CD14-positive monocyte (primary cell): ENCODE measurements around the gene LAMA3. TPM values are rescaled to one million over a fixed set of nuclear protein-coding genes. Genes with fewer than 3 reads are reported as not detected.

Experiments used
- DNase-seq, 3 donors: peaks; one replicate each; pipeline ENCODE4 v3.0.0-alpha.2; 2011 to 2022
- H2AFZ ChIP-seq: 2 replicates; pipeline ENCODE4 v1.6.0; 2012; ENCODE audit warnings: mild to moderate bottlenecking, low read depth, low read length, inconsistent platforms; ENCODE audit not compliant: insufficient read depth, poor library complexity, severe bottlenecking
- H3K27ac ChIP-seq, 2 donors: 1 replicate in 1 of 2; 2 replicates in 1 of 2; pipeline ENCODE4 v1.5.1; 2012 to 2013; ENCODE audit warnings: low read length in 2 of 2, control low read depth in 1 of 2, inconsistent platforms in 1 of 2, low read depth in 1 of 2, mild to moderate bottlenecking in 1 of 2
- H3K27me3 ChIP-seq, 2 donors: one replicate each; pipeline versions ENCODE4 v1.6.0 to v1.6.1; 2011 to 2013; ENCODE audit warnings: low read length in 2 of 2; ENCODE audit not compliant: control insufficient read depth in 2 of 2, insufficient read depth in 2 of 2
- H3K36me3 ChIP-seq, 2 donors: replicated peaks in 1 of 2; 1 replicate in 1 of 2; 2 replicates in 1 of 2; pipeline versions ENCODE4 v1.5.1 to v1.6.1; 2012 to 2013; ENCODE audit warnings: low read length in 2 of 2, control low read depth in 1 of 2, inconsistent platforms in 1 of 2, mild to moderate bottlenecking in 1 of 2; ENCODE audit not compliant: insufficient read depth in 2 of 2, control insufficient read depth in 1 of 2
- H3K4me1 ChIP-seq, 2 donors: 1 replicate in 1 of 2; 2 replicates in 1 of 2; pipeline versions ENCODE4 v1.5.1 to v1.6.1; 2012 to 2013; ENCODE audit warnings: low read length in 2 of 2, control low read depth in 1 of 2, inconsistent platforms in 1 of 2, mild to moderate bottlenecking in 1 of 2, moderate library complexity in 1 of 2; ENCODE audit not compliant: insufficient read depth in 2 of 2, control insufficient read depth in 1 of 2
- H3K4me2 ChIP-seq: replicated peaks from 2 replicates; pipeline ENCODE3; 2012; ENCODE audit warnings: low read length, moderate library complexity, mild to moderate bottlenecking; ENCODE audit not compliant: poor library complexity, severe bottlenecking; ENCODE audit errors: extremely low read depth
- H3K4me3 ChIP-seq, 3 experiments: fragments of 200-600 bp in 1 of 3; sonication (generic) in 1 of 3; replicated peaks in 1 of 3; 1 replicate in 2 of 3; 2 replicates in 1 of 3; pipeline ENCODE4 v1.5.1; 2011 to 2013; ENCODE audit warnings: low read length in 3 of 3, mild to moderate bottlenecking in 3 of 3, control low read depth in 2 of 3, low read depth in 2 of 3, inconsistent platforms in 1 of 3, moderate library complexity in 1 of 3
- H3K79me2 ChIP-seq: 2 replicates; pipeline ENCODE4 v1.6.0; 2012; ENCODE audit warnings: mild to moderate bottlenecking, control low read depth, inconsistent platforms, low read length, moderate library complexity; ENCODE audit not compliant: insufficient read depth
- H3K9ac ChIP-seq: 2 replicates; pipeline ENCODE4 v1.6.0; 2017; ENCODE audit warnings: low read length, mild to moderate bottlenecking; ENCODE audit not compliant: insufficient read depth, poor library complexity, severe bottlenecking
- H3K9me3 ChIP-seq, 2 donors: replicated peaks in 1 of 2; 1 replicate in 1 of 2; 2 replicates in 1 of 2; pipeline versions ENCODE4 v1.5.1 to v1.6.1; 2012 to 2013; ENCODE audit warnings: low read length in 2 of 2, control low read depth in 1 of 2; ENCODE audit not compliant: control insufficient read depth in 1 of 2, insufficient read depth in 1 of 2
- H4K20me1 ChIP-seq: 2 replicates; pipeline ENCODE4 v1.6.0; 2012; ENCODE audit warnings: mild to moderate bottlenecking, low read length, control low read depth, moderate library complexity; ENCODE audit not compliant: insufficient read depth
- H3K27ac Mint-ChIP-seq, 7 donors: one replicate each; pipeline ENCODE4 v1.8.0; 2020; ENCODE audit warnings: mild to moderate bottlenecking in 7 of 7, mixed read lengths in 7 of 7, moderate library complexity in 6 of 7, inconsistent platforms in 2 of 7
- H3K27me3 Mint-ChIP-seq, 3 donors: one replicate each; pipeline ENCODE4 v1.8.0; 2021 to 2022; ENCODE audit warnings: low read depth in 3 of 3, mild to moderate bottlenecking in 3 of 3, mixed read lengths in 3 of 3, moderate library complexity in 3 of 3, inconsistent platforms in 1 of 3
- H3K36me3 Mint-ChIP-seq, 2 donors: one replicate each; pipeline ENCODE4 v1.8.0; 2020; ENCODE audit warnings: mixed read lengths in 2 of 2, inconsistent platforms in 1 of 2, mild to moderate bottlenecking in 1 of 2
- H3K4me1 Mint-ChIP-seq: one replicate; pipeline ENCODE4 v1.8.0; 2020; ENCODE audit warnings: mild to moderate bottlenecking, mixed read lengths
- H3K4me3 Mint-ChIP-seq, 2 donors: one replicate each; pipeline ENCODE4 v1.8.0; 2020; ENCODE audit warnings: mild to moderate bottlenecking in 2 of 2, mixed read lengths in 2 of 2, moderate library complexity in 1 of 2
- H3K9me3 Mint-ChIP-seq, 7 donors: one replicate each; pipeline ENCODE4 v1.8.0; 2020 to 2022; ENCODE audit warnings: mixed read lengths in 7 of 7, mild to moderate bottlenecking in 6 of 7, moderate library complexity in 6 of 7, inconsistent platforms in 2 of 7
- CTCF ChIP-seq: fragments of 200-600 bp; IDR thresholded peaks from one replicate; pipeline ENCODE4 v1.8.0; 2022; ENCODE audit warnings: antibody characterized with exemption, mild to moderate bottlenecking
- WGBS: methylation state at CpG from one replicate; pipeline ENCODE4 v1.1.5; 2013; ENCODE audit warnings: missing lambda C conversion rate; ENCODE audit not compliant: insufficient coverage; 5-methylcytosine and 5-hydroxymethylcytosine counted together
- intact Hi-C, 2 donors: fragments of 100-400 bp; cut with micrococcal nuclease; formaldehyde crosslinking; loops; one replicate each; pipeline versions ENCODE4 v1.15.0 to v1.15.1; 2023
- polyA plus RNA-seq, 3 donors: library from polyadenylated mRNA; depleted of rRNA in 1 of 3; unstranded in 2 of 3; stranded (reverse) in 1 of 3; fragments of 300-500 nt in 2 of 3; fragments of >200 nt in 1 of 3; fragmentation: Illumina TruSeq in 2 of 3; gene quantifications; 1 replicate in 2 of 3; 2 replicates in 1 of 3; pipeline ENCODE4 v1.2.3, GENCODE V29; 2012 to 2021

The LAMA3 gene
- polyA plus RNA-seq, 3 donors: not detected

DNA sequence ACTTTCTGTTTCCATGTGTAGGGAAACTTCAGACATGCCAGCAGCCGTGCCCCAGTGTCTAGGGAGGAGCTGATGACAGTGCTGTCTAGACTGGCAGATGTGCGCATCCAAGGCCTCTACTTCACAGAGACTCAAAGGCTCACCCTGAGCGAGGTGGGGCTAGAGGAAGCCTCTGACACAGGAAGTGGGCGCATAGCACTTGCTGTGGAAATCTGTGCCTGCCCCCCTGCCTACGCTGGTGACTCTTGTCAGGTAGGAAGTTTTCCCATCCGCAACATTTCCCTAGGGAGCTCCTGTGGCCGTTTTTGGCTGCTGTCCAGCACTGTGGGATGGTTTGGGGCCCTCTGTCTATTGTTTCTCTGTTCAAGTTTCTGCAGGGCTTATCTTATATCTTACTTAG lies 182.2 kb downstream of the LAMA3 start:
- Histone ChIP-seq H3K27ac (no peak overlapping the region), H3K9ac (no peak overlapping the region), H3K36me3 (no peaks in the 10 kb centered on the region), H4K20me1 (no peaks in the 10 kb centered on the region), H3K4me2 (no peak overlapping the region), H3K4me3 (no peak overlapping the region), H3K4me1 (peaks cover 0 to 10% of the 10 kb centered on the region in 2 donors), H3K27me3 (no peaks in the 10 kb centered on the region), H2AFZ (no peak overlapping the region), H3K9me3 (no peaks in the 10 kb centered on the region), H3K79me2 (no peaks in the 10 kb centered on the region)
- Mint-ChIP-seq H3K4me3 (peak overlapping the region in 1 of 2 donors; percentile 35), H3K36me3 (no peaks in the 10 kb centered on the region), H3K27me3 (peaks cover 0 to 4% (median 2%) of the 10 kb centered on the region in 3 donors), H3K9me3 (peaks cover 0 to 1% (median 0%) of the 10 kb centered on the region in 7 donors), H3K4me1 (peaks cover 11% of the 10 kb centered on the region), H3K27ac (no peak overlapping the region)
- no peak for TF ChIP-seq CTCF
- no peak for DNase-seq
- 36% methylated on average over 6 of the region's 7 CpGs for WGBS
- intact Hi-C loops: no loop called here

- Mint-ChIP-seq H3K4me1 (peaks cover 14% of the 10 kb centered on the region), H3K36me3 (no peaks in the 10 kb centered on the region), H3K27me3 (peaks cover 0 to 4% (median 2%) of the 10 kb centered on the region in 3 donors), H3K9me3 (peaks cover 0 to 1% (median 0%) of the 10 kb centered on the region in 7 donors), H3K27ac (peak overlapping the region in 1 of 7 donors; percentile 6), H3K4me3 (no peak overlapping the region)
- Histone ChIP-seq H3K9me3 (no peaks in the 10 kb centered on the region), H3K9ac (no peak overlapping the region), H3K4me3 (no peak overlapping the region), H2AFZ (no peak overlapping the region), H3K27me3 (no peaks in the 10 kb centered on the region), H3K4me2 (no peak overlapping the region), H3K79me2 (no peaks in the 10 kb centered on the region), H3K4me1 (peaks cover 0 to 10% of the 10 kb centered on the region in 2 donors), H3K36me3 (no peaks in the 10 kb centered on the region), H3K27ac (no peak overlapping the region), H4K20me1 (no peaks in the 10 kb centered on the region)
- TF ChIP-seq CTCF: no peak
- WGBS: 99% methylated on average over 16 of the region's 25 CpGs
- intact Hi-C loops: no loop called here
- no peak for DNase-seq
Measured at GRCh38 chr18:23872701-23873550, 183.7 kb downstream of the LAMA3 start.
